ENCODE data around the gene EPN2.

EPN2 gene

DNA sequence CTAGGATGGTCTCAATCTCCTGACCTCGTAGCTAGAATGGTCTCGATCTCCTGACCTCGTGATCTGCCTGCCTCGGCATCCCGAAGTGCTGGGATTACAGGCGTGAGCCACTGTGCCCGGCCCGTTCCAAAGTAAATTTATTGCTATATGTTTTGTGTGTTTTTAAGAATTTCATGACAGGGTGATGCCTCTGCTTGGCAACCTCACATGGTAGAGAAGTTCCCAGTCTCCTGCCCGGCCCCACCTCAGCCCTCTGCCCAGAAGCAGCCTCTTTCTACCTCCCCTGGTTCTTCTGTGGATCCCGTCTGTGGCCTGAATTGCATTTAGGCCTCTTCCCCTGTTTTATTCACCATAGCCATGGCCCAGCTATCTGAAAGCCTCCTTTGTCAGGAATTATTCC is 70.4 kb downstream of the EPN2 start:
- peak overlapping the region in 10 of 11 experiments; percentile 72 to 97 (median 90); a peak in 18 of 22 replicates for H3K4me2 ChIP-seq
- 0 out of 22 replicates have a peak overlapping the region, but pooled peaks of 3 of the 11 experiments have one; percentile 4 to 40 (median 25) for H3K9ac ChIP-seq
- H3K36me3 ChIP-seq, result no peaks in the 10 kb centered on the region
- no peaks in the 10 kb centered on the region for H3K9me3 ChIP-seq (replicated peaks in 1 of 11)
- peaks cover 84 to 97% (median 92%) of the 10 kb centered on the region in 10 experiments for H3K4me1 ChIP-seq
- peaks cover 33 to 69% (median 57%) of the 10 kb centered on the region in 11 experiments for H3K27me3 ChIP-seq
- H4K20me1 ChIP-seq, result peaks cover 6 to 67% (median 12%) of the 10 kb centered on the region in 11 experiments; a peak in 16 of 22 replicates
- peak overlapping the region in 7 of 11 experiments; percentile 24 to 82 (median 69); a peak in 11 of 22 replicates for H3K27ac ChIP-seq
- H3K4me3 ChIP-seq, result no peak overlapping the region
- no peak for TF ChIP-seq Cebpa-rat (IDR thresholded peaks at IDR 0.05)

- no peaks in the 10 kb centered on the region for H3K36me3 ChIP-seq
- H3K9me3 ChIP-seq (replicated peaks in 1 of 11), result no peaks in the 10 kb centered on the region
- peaks cover 41 to 77% (median 66%) of the 10 kb centered on the region in 11 experiments for H3K27me3 ChIP-seq
- H4K20me1 ChIP-seq, result peaks cover 6 to 67% (median 8%) of the 10 kb centered on the region in 11 experiments; a peak in 15 of 22 replicates
- H3K4me3 ChIP-seq, result no peak overlapping the region
- H3K4me2 ChIP-seq, result peak overlapping the region in 9 of 11 experiments; percentile 6 to 97 (median 88); a peak in 17 of 22 replicates
- no peak for TF ChIP-seq Cebpa-rat (IDR thresholded peaks at IDR 0.05)
- no peak overlapping the region for H3K27ac ChIP-seq
- peaks cover 80 to 93% (median 91%) of the 10 kb centered on the region in 10 experiments for H3K4me1 ChIP-seq
- no peak overlapping the region for H3K9ac ChIP-seq
Observed at GRCh38 chr17:19308398-19308797, 71.2 kb downstream of the EPN2 start.

DNA sequence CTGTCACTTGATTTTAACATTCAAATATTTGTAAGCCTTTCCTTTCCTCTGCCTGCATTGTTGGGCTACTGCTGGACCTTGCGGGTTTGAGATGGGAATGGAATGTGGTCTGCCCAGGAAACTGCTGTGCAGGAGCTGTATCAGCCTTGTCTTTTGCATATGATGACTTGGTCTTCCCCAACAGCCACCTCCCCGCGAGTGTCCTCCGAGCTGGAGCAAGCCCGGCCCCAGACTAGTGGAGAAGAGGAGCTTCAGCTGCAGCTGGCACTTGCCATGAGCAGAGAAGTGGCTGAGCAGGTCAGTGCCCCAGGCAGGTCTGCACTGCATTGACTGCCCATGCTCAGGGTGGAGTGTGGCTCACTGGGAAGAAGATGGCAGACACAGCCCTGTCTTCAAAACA is 72.5 kb downstream of the EPN2 start:
- no peak overlapping the region for H3K9ac ChIP-seq
- peaks cover 6 to 69% (median 12%) of the 10 kb centered on the region in 11 experiments; a peak in 15 of 22 replicates for H4K20me1 ChIP-seq
- peak overlapping the region in 8 of 11 experiments; percentile 21 to 88 (median 48); a peak in 14 of 22 replicates for H3K4me2 ChIP-seq
- no peaks in the 10 kb centered on the region for H3K36me3 ChIP-seq
- no peak for TF ChIP-seq Cebpa-rat (IDR thresholded peaks at IDR 0.05)
- no peak overlapping the region for H3K4me3 ChIP-seq
- H3K9me3 ChIP-seq (replicated peaks in 1 of 11), result no peaks in the 10 kb centered on the region
- peaks cover 49 to 88% (median 67%) of the 10 kb centered on the region in 11 experiments for H3K27me3 ChIP-seq
- H3K4me1 ChIP-seq, result peaks cover 77 to 93% (median 91%) of the 10 kb centered on the region in 10 experiments
- no peak overlapping the region for H3K27ac ChIP-seq

DNA sequence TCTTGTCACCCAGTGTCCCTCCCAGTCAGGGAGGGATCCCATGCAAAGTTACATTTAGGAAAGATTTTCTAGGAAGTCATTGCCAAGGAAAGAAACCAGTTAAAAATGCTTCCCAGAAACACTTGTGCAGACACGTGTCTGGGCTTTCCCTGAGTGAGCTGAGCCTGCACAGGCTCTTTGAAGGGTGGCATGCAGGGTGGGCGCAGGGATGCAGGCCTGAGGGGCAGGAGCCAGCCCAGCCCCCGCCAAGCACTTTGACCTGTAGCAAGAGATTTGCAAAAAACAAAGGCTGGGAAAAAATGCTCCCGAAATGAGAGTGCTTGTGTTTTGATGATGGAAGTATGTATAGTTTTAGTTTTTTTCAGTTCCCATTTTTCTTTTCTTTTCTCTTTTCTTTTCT is 73.0 kb downstream of the EPN2 start:
- H3K9ac ChIP-seq, result no peak overlapping the region
- H3K4me1 ChIP-seq, result peaks cover 72 to 93% (median 91%) of the 10 kb centered on the region in 10 experiments
- H4K20me1 ChIP-seq, result peaks cover 6 to 64% (median 16%) of the 10 kb centered on the region in 11 experiments; a peak in 15 of 22 replicates
- TF ChIP-seq Cebpa-rat (IDR thresholded peaks at IDR 0.05), result no peak
- H3K4me2 ChIP-seq, result peak overlapping the region; percentile 5 to 88 (median 47); a peak in 16 of 22 replicates
- H3K36me3 ChIP-seq, result no peaks in the 10 kb centered on the region
- no peak overlapping the region for H3K27ac ChIP-seq
- no peak overlapping the region for H3K4me3 ChIP-seq
- H3K9me3 ChIP-seq (replicated peaks in 1 of 11), result no peaks in the 10 kb centered on the region
- H3K27me3 ChIP-seq, result peaks cover 53 to 88% (median 71%) of the 10 kb centered on the region in 11 experiments

GRCh38 chr17:19311016-19311415 is 73.8 kb downstream of the EPN2 start:
- no peaks in the 10 kb centered on the region for H3K36me3 ChIP-seq
- peak overlapping the region in 10 of 11 experiments; percentile 18 to 88 (median 48); a peak in 18 of 22 replicates for H3K4me2 ChIP-seq
- H3K27ac ChIP-seq, result no peak overlapping the region
- H3K9ac ChIP-seq, result no peak overlapping the region
- peaks cover 60 to 90% (median 79%) of the 10 kb centered on the region in 11 experiments for H3K27me3 ChIP-seq
- no peak overlapping the region for H3K4me3 ChIP-seq
- H4K20me1 ChIP-seq, result peaks cover under 1 to 56% (median 10%) of the 10 kb centered on the region in 11 experiments; a peak in 15 of 22 replicates
- no peak for TF ChIP-seq Cebpa-rat (IDR thresholded peaks at IDR 0.05)
- H3K9me3 ChIP-seq (replicated peaks in 1 of 11), result no peaks in the 10 kb centered on the region
- H3K4me1 ChIP-seq, result peaks cover 64 to 87% (median 84%) of the 10 kb centered on the region in 10 experiments

DNA sequence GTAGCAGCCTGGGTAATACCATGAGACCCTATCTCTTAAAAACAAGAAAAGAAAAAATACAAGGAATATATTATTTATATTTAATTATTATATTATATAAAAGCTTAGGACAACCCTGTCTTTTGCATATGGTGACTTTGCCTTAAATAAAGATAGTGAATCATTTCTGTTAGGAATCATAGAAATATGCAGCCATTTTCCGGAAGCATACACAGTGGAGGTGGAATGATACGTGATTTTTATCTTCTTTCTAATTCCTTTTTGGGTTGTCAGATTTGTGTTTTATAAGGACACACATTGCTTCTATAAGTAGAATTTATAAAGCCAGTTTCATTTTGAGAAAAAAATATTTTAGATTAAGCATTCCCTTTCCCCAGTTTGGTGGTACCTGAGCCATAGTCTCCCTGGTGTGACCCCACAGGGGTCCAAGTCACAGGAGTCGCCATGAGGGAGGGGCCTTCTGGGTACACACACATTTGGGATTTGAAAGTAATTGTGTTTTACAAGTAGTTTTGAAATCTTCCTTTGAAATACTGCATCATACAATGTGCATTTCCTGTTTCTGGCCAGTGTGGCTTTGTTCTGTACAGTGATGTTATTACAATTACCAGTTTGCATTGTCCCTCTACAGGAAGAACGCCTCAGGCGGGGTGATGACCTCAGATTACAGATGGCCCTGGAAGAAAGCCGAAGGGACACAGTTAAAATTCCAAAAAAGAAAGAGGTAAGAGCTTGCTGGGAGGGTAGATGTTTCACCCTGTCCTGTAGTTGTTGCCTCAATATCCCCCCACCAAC is 74.5 kb downstream of the EPN2 start:
- peaks cover 60 to 97% (median 79%) of the 10 kb centered on the region in 11 experiments for H3K27me3 ChIP-seq
- peak overlapping the region in 6 of 11 experiments; percentile 6 to 54 (median 26); a peak in 8 of 22 replicates for H3K27ac ChIP-seq
- H3K9me3 ChIP-seq (replicated peaks in 1 of 11), result no peaks in the 10 kb centered on the region
- H3K9ac ChIP-seq, result no peak overlapping the region; a peak in 1 of 22 replicates
- H3K36me3 ChIP-seq, result no peaks in the 10 kb centered on the region
- peaks cover 59 to 83% (median 79%) of the 10 kb centered on the region in 10 experiments for H3K4me1 ChIP-seq
- peak overlapping the region; percentile 31 to 85 (median 69) for H3K4me2 ChIP-seq
- H3K4me3 ChIP-seq, result no peak overlapping the region
- H4K20me1 ChIP-seq, result peaks cover 0 to 52% (median 6%) of the 10 kb centered on the region in 11 experiments; a peak in 8 of 22 replicates
- TF ChIP-seq Cebpa-rat (IDR thresholded peaks at IDR 0.05), result no peak; a peak in 1 of 22 replicates

DNA sequence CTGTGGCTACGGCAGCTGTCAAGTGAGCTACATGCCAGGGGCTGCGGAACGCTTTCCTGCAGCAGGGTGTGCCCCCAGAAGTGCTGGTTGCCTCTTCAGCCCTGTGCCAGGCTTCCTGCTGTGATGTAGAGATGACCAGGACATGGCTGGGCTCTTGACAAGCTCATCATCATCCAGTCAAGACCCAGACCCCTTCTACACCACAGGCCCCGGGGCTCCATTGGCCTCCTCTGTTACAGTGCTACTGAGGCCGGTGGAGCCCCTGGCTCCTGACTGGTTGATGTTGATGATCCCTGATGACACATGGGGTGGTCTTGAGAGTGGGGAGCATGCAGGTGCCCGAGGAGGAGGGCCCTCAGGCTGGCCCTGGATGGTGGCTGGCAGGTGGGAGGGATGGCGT is 75.2 kb downstream of the EPN2 start:
- H3K9ac ChIP-seq, result no peak overlapping the region

DNA sequence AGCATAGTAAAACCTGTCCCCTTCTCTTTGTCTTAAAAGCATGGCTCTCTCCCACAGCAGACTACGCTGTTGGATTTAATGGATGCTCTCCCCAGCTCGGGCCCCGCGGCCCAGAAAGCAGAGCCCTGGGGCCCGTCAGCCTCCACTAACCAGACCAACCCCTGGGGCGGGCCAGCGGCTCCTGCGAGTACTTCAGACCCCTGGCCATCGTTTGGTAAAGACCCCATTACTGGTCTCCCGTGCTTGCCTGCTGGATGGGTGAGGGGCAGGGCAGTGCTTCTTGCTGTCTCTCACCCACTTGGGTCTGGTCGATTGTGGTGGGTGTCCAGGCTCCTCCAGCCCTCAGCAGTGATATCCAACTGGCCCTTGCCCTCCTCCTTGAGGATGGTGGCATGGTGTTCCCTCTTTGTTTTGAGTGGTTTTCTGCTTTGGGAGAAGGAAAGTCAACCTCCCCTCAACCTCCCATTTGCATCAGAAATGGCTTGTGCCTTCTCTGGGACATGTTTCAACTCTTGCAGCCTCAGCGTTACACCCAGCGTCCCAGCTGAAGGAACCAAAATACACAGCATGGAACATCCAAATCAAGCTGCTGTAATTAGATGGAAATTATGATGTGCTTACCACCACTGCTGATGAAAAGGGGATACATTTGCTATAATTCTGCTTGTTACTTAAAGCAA is 76.0 kb downstream of the EPN2 start:
- H3K9me3 ChIP-seq (replicated peaks in 1 of 11), result no peaks in the 10 kb centered on the region
- TF ChIP-seq Cebpa-rat (IDR thresholded peaks at IDR 0.05), result no peak
- peak overlapping the region in 10 of 11 experiments; percentile 5 to 85 (median 70); a peak in 15 of 22 replicates for H3K4me2 ChIP-seq
- H4K20me1 ChIP-seq, result peaks cover 0 to 52% (median 5%) of the 10 kb centered on the region in 11 experiments; a peak in 8 of 22 replicates
- H3K9ac ChIP-seq, result no peak overlapping the region
- H3K4me1 ChIP-seq, result peaks cover 53 to 82% (median 75%) of the 10 kb centered on the region in 10 experiments
- H3K27me3 ChIP-seq, result peaks cover 56 to 96% (median 71%) of the 10 kb centered on the region in 11 experiments
- no peaks in the 10 kb centered on the region for H3K36me3 ChIP-seq
- no peak overlapping the region for H3K4me3 ChIP-seq
- H3K27ac ChIP-seq, result peak overlapping the region in 1 of 11 experiments; percentile 32; a peak in 2 of 22 replicates

More for the DNA sequence above, 75.2 kb downstream of the EPN2 start:
- peaks cover 60 to 97% (median 79%) of the 10 kb centered on the region in 11 experiments for H3K27me3 ChIP-seq
- no peak overlapping the region for H3K4me3 ChIP-seq
- H3K4me1 ChIP-seq, result peaks cover 57 to 83% (median 78%) of the 10 kb centered on the region in 10 experiments
- peaks cover 0 to 52% (median 5%) of the 10 kb centered on the region in 11 experiments; a peak in 8 of 22 replicates for H4K20me1 ChIP-seq
- no peaks in the 10 kb centered on the region for H3K36me3 ChIP-seq
- H3K9me3 ChIP-seq (replicated peaks in 1 of 11), result no peaks in the 10 kb centered on the region
- H3K27ac ChIP-seq, result peak overlapping the region in 6 of 11 experiments; percentile 6 to 54 (median 24); a peak in 8 of 22 replicates
- H3K4me2 ChIP-seq, result peak overlapping the region; percentile 31 to 85 (median 69)
- no peak for TF ChIP-seq Cebpa-rat (IDR thresholded peaks at IDR 0.05)
